ENCODE results near the gene GIT2. TPM values are rescaled to one million over a fixed set of nuclear protein-coding genes. Genes with fewer than 3 reads are reported as not detected.

GIT2 gene
- total and polyA plus RNA-seq, 2 of the 8 experiments (the other 6 are each of a cell fraction or from before 2014, with no cell fraction given), result 9.6 to 20.7 TPM

DNA sequence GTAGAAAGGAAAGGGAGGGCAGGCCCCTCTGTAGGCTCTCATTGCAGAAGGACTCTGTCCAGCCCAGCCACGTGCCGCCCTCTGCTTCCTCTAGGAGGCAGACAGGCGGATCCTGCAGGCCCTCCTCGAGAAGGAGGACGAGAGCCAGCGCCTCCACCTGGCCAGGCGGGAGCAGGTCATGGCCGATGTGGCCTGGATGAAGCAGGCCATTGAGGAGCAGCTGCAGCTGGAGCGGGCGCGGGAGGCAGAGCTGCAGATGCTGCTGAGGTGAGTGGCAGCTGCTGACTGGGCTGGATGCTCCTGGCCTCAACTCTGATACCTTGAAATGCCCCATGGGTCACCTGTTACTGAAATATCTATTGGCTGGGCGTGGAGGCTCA is 85.2 kb downstream of the GIT2 start (continued):
- TF ChIP-seq, protein P1, sequence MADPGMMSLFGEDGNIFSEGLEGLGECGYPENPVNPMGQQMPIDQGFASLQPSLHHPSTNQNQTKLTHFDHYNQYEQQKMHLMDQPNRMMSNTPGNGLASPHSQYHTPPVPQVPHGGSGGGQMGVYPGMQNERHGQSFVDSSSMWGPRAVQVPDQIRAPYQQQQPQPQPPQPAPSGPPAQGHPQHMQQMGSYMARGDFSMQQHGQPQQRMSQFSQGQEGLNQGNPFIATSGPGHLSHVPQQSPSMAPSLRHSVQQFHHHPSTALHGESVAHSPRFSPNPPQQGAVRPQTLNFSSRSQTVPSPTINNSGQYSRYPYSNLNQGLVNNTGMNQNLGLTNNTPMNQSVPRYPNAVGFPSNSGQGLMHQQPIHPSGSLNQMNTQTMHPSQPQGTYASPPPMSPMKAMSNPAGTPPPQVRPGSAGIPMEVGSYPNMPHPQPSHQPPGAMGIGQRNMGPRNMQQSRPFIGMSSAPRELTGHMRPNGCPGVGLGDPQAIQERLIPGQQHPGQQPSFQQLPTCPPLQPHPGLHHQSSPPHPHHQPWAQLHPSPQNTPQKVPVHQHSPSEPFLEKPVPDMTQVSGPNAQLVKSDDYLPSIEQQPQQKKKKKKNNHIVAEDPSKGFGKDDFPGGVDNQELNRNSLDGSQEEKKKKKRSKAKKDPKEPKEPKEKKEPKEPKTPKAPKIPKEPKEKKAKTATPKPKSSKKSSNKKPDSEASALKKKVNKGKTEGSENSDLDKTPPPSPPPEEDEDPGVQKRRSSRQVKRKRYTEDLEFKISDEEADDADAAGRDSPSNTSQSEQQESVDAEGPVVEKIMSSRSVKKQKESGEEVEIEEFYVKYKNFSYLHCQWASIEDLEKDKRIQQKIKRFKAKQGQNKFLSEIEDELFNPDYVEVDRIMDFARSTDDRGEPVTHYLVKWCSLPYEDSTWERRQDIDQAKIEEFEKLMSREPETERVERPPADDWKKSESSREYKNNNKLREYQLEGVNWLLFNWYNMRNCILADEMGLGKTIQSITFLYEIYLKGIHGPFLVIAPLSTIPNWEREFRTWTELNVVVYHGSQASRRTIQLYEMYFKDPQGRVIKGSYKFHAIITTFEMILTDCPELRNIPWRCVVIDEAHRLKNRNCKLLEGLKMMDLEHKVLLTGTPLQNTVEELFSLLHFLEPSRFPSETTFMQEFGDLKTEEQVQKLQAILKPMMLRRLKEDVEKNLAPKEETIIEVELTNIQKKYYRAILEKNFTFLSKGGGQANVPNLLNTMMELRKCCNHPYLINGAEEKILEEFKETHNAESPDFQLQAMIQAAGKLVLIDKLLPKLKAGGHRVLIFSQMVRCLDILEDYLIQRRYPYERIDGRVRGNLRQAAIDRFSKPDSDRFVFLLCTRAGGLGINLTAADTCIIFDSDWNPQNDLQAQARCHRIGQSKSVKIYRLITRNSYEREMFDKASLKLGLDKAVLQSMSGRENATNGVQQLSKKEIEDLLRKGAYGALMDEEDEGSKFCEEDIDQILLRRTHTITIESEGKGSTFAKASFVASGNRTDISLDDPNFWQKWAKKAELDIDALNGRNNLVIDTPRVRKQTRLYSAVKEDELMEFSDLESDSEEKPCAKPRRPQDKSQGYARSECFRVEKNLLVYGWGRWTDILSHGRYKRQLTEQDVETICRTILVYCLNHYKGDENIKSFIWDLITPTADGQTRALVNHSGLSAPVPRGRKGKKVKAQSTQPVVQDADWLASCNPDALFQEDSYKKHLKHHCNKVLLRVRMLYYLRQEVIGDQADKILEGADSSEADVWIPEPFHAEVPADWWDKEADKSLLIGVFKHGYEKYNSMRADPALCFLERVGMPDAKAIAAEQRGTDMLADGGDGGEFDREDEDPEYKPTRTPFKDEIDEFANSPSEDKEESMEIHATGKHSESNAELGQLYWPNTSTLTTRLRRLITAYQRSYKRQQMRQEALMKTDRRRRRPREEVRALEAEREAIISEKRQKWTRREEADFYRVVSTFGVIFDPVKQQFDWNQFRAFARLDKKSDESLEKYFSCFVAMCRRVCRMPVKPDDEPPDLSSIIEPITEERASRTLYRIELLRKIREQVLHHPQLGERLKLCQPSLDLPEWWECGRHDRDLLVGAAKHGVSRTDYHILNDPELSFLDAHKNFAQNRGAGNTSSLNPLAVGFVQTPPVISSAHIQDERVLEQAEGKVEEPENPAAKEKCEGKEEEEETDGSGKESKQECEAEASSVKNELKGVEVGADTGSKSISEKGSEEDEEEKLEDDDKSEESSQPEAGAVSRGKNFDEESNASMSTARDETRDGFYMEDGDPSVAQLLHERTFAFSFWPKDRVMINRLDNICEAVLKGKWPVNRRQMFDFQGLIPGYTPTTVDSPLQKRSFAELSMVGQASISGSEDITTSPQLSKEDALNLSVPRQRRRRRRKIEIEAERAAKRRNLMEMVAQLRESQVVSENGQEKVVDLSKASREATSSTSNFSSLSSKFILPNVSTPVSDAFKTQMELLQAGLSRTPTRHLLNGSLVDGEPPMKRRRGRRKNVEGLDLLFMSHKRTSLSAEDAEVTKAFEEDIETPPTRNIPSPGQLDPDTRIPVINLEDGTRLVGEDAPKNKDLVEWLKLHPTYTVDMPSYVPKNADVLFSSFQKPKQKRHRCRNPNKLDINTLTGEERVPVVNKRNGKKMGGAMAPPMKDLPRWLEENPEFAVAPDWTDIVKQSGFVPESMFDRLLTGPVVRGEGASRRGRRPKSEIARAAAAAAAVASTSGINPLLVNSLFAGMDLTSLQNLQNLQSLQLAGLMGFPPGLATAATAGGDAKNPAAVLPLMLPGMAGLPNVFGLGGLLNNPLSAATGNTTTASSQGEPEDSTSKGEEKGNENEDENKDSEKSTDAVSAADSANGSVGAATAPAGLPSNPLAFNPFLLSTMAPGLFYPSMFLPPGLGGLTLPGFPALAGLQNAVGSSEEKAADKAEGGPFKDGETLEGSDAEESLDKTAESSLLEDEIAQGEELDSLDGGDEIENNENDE (IDR thresholded peaks at IDR 0.05; ENCODE audit: insufficient replicate concordance, low read length), result no peak
- TF ChIP-seq CHD1 (IDR thresholded peaks at IDR 0.05; ENCODE audit: low read depth, low read length) (no peak), SIRT6 (IDR thresholded peaks at IDR 0.05; ENCODE audit: low read length) (no peak), GTF2F1 (IDR thresholded peaks at IDR 0.05; ENCODE audit: borderline replicate concordance, low read depth, low read length) (no peak), SP2 (IDR thresholded peaks at IDR 0.05; ENCODE audit: low read length) (no peak), SIN3A (conservative IDR thresholded peaks at IDR 0.05 in 1 of 2, IDR thresholded peaks at IDR 0.05 in 1 of 2; ENCODE audit: low read depth in 1 of 2, low read length in 2 of 2) (no peak), NRF1 (IDR thresholded peaks at IDR 0.05; ENCODE audit: low read depth, low read length) (no peak), TAF7 (optimal IDR thresholded peaks at IDR 0.05; ENCODE audit: borderline replicate concordance, low read depth, low read length) (peak; percentile 81), KDM5A (IDR thresholded peaks at IDR 0.05; ENCODE audit: low read length) (no peak), ZNF274 (IDR thresholded peaks at IDR 0.05; ENCODE audit: borderline replicate concordance, extremely low read depth, low read length) (no peak), CBX5 (IDR thresholded peaks at IDR 0.05; ENCODE audit: low read depth, low read length) (no peak), BACH1 (IDR thresholded peaks at IDR 0.05; ENCODE audit: low read length) (no peak)
